GM18519 (cell line): ENCODE measurements around the gene FHL2.
"Not testable (repeated sequence)": the region's sequence is repeated elsewhere in the genome, so short reads cannot be mapped to it uniquely, and the experiment has no call there.

Source experiments
- ATAC-seq: cut with Tn5 transposase; IDR thresholded peaks from one replicate; pipeline ENCODE4 v1.9.1; 2021; ENCODE audit warnings: mild to moderate bottlenecking, moderate library complexity; ENCODE audit not compliant: unreplicated experiment, low FRiP score

The FHL2 gene

DNA sequence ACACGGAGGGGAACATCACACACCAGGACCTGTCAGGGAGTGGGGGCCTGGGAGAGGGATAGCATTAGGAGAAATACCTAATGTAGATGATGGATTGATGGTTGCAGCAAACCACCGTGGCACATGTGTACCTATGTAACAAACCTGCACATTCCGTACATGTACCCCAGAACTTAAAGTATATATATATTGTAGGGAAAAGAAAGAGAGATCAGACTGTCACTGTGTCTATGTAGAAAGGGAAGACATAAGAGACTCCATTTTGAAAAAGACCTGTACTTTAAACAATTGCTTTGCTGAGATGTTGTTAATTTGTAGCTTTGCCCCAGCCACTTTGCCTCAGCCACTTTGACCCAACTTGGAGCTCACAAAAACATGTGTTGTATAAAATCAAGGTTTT is 26.0 kb upstream of the FHL2 start:
- not testable (repeated sequence) for ATAC-seq

DNA sequence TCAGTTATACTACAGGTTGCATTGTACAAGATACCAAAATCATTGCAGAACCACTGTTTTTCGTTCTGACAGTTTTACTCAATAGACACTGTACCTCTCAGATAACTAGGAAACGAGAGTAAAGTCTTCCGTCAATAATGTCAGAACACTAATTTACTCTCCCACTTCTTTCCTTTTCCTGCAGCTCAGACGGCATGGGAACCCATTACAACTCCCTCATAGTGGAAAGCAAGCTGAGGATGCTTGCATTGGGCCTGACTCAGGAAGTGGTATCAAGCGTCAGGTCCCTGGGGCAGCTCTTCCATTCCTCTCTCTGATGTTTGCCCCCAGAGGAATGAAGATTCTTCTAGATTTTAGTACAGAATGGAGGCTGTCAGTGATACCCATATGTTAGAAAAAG is 23.9 kb upstream of the FHL2 start:
- no peak for ATAC-seq

DNA sequence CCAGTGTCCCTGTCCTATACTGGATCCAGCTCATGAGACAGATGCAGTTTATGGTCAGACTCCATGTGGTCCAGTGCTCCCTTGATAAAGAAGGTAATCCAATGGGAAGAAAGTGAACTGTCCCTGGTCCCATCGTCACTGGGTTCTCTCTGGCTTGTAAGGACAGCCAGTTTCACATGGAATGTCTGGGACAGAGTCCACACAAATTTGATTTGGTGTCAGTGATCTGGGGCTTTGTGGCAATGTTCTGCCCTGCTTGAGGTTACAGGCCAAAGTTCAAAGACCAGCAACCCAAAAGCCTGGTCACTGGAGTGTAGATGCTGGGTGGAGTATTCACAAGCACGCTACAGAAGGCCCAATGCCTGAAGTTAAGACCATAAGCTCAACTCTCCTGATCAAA is 22.2 kb upstream of the FHL2 start:
- ATAC-seq: no peak

DNA sequence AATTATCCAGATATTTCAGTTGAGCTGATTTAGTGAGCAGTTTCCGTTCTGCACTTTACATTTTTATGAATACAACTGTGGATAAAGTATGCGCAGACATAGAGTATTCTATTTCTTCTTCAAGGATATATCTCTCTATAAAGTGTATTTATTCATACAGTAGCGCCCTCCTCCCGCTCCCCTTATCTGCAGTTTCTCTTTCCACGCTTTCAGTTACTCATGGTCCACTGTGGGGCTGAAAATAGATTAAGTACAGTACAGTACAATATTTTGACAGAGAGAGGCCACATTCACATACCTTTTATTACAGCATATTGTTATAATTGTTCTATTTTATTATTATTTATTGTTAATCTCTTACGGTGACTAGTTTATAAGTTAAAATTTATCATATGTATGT is 19.7 kb upstream of the FHL2 start:
- ATAC-seq: no peak

DNA sequence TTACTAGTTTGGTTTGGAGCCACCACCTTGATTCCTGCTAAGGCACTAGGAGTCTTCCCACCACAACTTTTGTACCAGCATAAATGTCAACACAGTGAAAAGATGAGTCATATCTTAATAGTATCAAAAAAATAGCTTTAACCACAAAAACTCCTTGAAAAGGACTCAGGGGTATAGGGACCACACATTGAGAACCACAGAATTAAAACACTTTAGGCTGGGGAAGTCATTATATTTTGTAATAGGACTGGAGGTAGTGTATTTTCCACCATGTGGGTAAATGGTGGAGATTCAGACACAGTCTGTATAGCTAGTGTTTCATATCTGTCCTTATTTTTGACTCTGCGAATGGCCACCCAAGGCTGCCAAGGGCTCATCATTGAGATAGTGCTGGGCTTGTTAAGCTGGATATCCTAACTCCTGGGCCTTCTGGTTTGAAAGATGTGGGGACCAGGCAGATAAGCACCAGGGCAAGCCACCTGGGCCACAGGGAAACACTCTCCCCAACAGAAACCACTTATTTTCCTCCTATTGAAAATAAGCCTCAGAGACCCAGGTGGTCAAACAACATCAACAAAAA is 19.1 kb upstream of the FHL2 start:
- no peak for ATAC-seq

DNA sequence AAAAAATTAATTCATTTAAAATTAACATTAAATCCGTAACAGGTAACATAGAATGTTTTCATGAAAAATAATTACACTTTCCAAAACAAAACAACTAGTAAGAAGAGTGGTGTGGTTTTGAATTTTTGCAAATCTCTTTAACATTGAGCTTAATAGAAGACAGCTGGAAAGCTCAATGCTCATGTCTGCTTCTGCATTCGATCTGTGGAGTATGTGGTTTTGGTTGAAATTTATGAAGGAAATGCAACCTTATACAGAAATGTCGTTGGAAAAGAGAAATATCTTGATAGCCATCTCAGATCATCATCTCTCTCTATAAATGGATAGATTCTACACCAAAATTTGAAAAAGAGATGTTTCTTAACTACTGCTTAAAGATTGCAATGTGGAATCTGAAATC is 17.3 kb upstream of the FHL2 start:
- no peak for ATAC-seq

DNA sequence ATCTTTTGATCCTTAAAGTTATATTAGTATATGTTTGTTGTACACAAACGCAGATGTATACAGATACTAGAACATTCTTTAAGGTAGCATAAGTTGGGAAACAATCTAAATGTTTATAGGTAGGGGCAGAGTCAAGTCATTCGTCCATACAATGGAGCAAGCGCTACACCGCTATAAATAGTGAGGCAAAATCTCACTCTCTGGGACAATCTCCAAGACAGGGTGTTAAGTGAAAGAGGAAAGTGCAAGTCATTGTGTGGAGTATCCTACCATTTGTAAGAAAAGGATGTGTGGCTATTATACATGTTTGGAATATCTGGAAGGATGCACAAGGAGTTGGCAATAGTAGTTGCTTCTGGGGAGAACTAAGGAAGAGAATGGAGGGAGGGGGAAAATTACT is 16.2 kb upstream of the FHL2 start:
- no peak for ATAC-seq

DNA sequence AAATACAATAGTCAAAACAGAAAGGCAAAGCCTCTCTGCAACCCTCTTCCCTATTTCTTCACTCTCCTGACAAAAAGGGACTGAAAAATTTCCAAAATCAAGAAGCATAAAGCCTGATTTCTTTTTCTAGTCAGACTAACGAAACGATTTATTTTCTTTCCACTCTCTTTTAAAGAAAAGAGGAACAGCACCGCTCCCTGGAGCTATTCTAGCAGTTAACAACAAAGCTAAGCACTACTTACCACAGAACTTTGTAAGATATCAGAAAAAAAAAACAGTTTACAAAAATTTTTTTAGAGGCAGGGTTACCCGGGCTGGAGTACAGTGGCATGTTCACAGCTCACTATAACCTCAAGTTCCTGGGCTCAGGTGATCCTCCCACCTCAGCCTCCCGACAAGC is 14.4 kb upstream of the FHL2 start:
- no peak for ATAC-seq

DNA sequence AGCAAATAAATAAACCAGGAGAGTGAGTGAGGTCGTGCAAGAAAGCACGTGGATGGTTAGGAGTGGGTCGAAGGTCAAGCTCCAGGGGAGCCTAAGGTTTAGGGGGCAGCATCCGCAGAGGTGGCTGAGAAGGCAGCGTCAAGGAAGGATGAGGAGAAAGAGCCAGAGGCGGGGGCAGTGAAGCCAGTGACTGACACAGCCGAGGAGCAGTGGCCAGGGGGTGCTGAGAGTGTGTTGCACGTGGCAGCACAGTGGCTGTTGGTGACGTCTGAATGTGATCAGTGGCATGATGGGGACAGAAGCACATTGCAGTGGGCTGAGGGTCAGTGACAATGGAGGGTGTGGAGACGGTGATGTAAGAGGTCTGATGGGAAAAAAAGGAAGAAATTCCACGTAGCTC is 13.7 kb upstream of the FHL2 start:
- no peak for ATAC-seq

DNA sequence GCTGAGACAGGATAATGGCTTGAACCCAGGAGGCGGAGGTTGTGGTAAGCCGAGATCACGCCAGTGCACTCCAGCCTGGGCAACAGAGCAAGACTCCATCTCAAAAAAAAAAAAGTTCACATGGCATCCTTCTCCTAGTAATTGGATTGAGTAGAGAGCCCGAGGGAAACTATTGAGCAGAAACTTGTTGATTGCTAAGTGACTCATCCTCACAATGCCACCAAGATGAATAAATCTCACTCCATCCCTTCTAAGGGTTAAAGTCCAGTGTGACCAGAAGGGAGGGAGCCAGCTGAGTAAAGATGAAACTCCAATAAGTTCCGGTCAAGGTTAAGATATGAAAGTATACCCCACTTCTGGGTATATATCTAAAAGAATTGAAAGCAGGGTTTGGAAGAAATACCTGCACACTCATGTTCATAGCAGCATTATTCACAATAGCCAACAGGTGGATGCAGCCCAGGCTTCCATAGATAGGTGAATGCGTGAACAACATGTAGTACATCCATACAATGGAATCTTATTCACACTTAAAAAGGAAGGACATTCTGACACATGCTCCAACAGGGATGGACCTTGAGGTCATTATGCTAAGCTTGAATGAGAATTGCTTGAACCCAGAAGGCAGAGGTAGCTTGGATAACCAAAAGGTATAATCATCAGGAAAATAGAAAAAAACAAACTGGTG is 13.0 kb upstream of the FHL2 start:
- ATAC-seq: no peak

DNA sequence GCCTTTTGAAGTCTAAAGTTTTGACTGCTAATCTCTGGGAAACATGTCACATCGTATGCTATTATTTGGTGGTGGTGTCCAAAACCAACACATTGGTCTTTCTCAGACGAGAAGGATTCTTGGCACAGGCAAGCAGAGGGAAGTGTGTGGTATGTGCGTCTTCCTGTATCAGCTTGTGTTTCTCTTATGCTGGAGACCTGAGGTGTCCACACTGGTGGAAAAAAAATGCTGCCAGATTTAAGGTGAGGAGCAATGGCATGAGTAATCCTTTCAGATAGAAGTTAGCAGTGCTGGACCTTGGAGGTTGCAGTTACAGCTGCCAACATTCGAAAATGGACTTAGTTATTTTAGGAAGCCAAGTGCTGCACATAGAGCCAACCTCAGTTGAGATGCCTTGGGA is 11.7 kb upstream of the FHL2 start:
- ATAC-seq: no peak

DNA sequence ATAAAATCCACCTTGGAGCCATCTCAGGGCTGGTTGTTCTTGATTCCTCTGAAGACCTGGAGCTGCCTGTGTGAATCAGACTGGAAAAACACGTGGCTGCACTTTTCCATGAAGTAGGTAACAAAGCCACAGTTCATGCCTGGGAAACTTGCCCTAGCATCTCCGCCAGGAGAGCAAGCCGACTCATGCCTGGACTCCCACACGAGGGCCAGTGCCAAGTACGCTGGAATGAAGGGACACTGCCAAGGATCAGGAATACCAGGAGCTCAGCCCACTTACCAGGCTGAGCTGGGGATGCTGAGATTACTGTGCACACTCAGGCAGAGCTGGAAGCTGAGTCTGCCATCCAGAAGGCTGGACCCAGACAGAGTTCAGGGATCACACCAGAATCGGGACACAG is 10.9 kb upstream of the FHL2 start:
- ATAC-seq: no peak

DNA sequence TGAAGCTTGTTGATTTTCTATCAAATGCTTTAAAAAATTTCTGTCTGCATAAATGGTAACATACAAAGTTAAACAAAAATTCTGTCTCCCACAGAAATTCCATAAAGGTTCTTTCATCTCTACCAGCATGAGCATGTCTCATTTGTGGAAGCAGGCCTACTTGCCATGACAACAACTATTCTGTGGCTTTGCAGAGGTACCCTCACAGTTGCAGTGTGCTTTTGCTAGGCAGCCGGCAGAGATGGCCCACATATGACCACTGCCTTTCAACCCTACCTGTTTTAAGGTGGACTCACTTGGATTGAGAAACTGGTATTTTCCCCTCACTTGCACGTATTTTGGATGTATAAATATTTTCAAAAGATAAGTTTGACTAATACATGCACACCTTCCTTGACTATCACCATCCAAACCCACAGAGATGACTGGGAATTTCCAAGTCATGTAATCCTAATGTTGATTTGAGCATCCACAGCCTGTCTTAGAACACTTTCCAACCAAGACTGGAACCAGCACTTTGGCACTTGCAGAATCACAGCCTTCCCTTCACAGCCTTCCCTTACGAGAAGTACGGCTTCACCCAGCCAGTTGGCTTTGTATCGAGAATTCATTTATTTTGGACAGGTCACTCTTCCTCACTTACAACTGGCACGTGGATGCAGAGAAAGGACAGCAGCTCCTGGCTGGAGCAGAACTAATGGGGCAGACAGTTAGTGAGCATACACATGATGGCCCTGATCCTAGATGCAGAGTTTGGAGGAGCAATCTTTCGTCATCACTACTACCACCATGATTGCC is 9.3 kb upstream of the FHL2 start:
- ATAC-seq: no peak

DNA sequence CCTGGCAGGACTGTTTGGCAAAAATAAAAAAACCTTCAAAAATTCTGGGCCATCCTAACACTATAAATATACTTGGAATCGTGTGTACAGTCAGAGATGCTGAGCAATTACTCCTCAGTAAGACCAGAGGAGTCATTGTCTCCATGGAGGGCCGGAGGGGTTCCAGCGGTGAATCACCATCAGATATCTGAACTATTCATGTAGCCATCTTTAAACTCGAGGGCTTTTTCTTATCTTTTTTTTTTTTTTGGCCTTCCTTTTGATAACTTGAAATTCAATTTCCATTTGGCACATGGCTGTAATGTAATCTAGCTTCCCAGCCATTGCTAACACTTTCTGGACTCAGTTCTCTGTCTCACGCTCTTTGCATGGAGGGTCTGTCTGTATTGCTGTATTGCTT is 7.4 kb upstream of the FHL2 start:
- ATAC-seq: no peak

DNA sequence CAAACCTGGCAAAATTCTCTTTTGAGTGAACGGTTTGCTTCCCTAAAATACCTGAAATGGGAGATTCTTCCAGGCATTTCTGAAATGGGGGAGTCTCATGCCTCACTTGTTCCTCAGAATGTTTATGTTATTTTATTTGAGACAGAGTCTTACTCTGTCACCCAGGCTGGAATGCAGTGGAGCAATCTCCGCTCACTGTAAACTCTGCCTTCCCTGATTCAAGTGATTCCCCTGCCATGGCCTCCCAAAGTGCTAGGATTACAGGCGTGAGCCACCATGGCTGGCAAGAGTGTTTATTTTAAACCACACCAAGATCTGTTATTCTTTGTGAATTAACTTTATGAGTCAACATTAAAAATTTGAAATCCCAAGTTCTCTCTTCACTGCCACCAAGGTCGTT is 6.4 kb upstream of the FHL2 start:
- no peak for ATAC-seq

DNA sequence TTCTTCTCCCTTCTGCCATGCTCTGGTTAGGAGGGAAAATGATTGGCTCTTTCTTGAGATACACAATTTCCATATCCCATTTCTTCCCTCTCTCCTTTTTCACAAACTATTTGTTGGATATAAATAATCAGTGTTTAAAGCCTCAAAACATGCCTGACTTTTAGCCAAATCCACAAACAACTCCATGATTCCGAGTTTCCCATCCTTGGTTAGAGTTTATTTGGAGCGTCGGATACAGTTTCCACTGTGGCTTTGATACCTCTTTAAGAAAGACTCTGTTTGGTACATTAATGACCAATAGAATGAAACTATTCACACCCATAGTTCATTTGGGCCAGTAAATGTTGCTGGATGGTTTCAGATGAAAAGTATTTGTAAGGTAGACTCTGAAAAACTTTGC is 5.9 kb upstream of the FHL2 start:
- ATAC-seq: no peak

DNA sequence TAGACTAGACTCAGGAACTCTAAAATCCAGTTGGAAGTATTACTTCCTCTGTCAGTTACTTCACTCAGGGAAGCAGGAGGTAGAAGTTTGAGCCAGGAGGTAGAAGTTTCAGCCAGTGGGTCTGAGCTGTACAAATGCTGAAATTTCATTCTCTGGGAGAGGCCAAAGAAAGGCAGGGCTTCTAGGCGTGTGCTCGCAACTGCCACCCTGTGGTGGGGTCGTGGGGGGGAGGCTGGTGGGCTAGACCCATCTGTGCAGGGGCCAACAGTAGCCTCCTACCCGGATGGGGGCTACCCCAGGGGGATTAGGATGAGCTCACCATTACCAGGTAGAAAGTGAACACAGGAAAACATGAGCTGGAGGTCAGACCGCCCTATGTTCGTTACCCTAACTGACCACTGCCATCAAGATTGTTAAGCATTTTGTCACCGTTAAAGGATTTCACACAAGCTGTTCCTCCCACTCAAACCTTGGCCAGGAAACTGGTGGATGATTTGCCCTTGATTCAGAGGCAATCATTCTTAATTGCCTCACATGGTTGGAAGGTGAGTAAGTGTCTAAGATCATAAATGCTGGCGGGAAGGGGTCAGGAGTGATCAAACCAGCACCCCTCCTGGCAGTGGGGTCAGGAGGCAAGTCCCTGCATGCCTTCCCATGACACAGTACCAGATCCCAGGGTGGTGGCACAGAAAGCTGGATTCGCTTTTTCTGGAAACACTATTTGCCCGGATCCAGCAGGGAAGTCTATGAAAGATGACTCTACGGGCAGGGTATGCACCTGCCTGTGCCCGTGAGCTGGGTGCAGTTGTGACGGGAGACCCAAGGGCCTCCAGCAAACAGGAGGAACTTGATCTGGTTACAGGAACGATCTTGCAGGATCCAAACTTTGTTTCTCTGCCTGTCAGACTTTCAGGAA is 5.2 kb upstream of the FHL2 start:
- ATAC-seq: no peak

DNA sequence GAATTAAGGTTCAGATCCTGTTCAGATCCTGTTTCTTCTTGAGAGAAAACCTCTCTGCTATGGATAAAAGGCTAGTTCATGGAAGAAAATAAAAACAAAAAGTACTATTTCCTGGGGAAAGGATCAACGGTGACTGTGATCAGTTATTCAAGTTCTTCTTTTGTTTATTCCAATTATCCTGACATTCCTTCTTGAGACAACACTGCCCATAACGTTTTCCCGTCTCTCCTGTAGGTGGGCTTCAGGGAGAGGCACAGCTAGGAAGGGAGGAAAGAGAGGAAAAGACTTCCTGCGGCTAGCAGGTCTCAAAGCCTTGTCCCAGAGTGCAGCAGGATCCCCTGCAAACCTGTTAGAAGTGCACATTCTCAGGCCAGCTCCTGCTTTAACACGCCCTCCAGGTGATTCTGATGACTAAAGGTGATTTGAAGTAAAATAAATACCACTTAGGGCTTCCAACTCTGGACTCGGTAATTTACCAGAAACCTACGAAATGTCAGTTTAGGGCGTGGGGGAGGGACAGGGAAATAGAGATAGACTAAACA is 4.5 kb upstream of the FHL2 start:
- ATAC-seq: no peak

DNA sequence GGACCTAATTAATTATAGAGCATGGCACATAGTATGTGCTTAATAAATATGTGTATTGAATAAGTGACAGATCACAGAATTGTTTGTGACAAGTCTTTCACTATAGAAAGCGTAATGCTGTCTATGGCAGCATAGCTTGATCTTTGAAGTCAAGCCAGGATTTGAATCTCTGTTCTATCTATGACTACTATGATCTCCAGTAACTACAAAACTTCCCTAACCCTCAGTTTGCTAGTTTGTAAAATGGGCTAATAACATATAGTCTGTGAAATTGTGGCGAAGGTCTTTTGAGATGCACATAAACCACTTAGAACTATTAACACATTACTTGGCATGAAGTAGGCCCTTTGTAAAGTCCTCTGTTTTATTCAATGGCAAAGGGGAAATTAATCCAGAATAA is 4.0 kb upstream of the FHL2 start:
- no peak for ATAC-seq

DNA sequence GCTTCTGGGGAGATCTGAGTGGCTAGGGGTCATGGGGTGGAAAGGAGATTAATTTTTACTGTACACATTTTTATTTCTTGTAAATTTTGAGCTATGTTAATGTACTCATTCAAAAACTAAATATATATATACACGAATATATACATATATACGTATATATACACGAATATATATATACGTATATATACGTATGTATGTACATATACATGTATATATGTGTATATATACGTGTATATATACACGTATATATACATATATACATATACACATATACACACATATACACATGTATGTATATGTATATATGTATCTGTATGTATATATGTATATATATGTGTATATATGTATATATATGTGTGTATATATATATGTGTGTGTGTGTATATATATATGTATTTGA is 3.0 kb upstream of the FHL2 start:
- no peak for ATAC-seq

DNA sequence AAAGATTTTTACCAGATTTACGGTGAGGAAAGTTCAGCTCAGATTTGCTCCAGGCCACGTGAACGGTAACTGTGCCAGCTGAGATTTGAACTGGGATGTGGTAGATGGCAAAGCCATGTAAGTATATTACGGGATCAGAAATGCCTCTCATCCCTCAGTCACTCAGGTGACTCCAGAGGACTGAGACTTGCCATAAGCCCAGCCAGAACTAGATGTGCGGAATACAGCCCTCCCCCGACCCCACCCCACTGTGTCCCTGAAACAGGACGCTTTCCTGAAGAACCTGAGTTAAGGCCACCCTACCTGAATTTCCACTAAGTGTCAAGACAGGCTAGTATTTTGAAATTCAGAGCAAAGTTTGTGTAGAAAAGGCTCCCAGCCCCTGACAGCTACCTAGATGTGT is 1.3 kb upstream of the FHL2 start:
- ATAC-seq: no peak
